ENCODE results near the gene OCA2.

The OCA2 gene

DNA sequence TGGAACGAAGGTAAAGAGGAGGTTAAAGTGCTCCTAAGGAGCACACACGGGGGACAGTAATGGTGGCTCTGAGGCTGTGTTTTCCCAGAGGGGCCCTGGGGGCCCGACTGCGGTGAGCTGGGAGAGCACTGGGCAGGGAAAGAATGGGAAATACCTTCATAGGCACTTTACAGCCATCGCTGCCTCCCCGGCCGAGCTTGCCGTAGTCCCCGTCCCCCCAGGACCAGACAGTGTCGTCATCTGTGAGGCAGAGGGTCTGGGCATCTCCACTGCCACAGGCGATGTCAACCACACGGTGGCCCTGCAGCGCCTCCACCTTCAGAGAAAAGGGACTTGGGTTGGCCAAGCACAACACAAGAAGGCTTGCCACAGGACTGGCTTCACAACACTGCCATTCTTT is 32.8 kb upstream of the OCA2 start:
- no peak for TF ChIP-seq CTCF (conservative IDR thresholded peaks at IDR 0.05)
- H3K27ac ChIP-seq = no peak overlapping the region

GRCh38 chr15:28131400-28131799 is 32.3 kb upstream of the OCA2 start:
- TF ChIP-seq CTCF (conservative IDR thresholded peaks at IDR 0.05) = no peak

DNA sequence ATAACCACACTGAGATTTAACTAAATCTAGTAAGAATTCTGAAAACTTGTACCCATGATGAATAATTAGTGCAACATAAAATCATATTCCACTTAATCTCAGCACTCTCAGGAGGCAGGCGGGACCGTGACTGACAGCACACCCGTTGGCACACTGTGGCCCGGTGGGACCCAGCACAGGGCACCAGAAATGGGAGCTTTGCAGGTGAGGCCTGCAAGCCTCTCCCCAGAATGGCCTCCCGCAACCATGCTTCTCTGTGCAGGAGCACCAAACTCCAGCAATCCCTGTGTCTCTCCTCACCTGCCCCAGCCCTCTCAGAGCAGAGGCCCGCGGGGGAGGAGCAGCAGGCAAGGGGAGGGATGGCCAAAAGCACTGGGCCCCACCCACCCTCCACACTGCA is 31.5 kb upstream of the OCA2 start:
- TF ChIP-seq CTCF (conservative IDR thresholded peaks at IDR 0.05) = no peak
- no peak overlapping the region for H3K27ac ChIP-seq

More at GRCh38 chr15:28131400-28131799, 32.3 kb upstream of the OCA2 start:
- no peak overlapping the region for H3K27ac ChIP-seq

- TF ChIP-seq CTCF (conservative IDR thresholded peaks at IDR 0.05) = no peak
Measured at GRCh38 chr15:28129231-28129848, 30.2 kb upstream of the OCA2 start.

DNA sequence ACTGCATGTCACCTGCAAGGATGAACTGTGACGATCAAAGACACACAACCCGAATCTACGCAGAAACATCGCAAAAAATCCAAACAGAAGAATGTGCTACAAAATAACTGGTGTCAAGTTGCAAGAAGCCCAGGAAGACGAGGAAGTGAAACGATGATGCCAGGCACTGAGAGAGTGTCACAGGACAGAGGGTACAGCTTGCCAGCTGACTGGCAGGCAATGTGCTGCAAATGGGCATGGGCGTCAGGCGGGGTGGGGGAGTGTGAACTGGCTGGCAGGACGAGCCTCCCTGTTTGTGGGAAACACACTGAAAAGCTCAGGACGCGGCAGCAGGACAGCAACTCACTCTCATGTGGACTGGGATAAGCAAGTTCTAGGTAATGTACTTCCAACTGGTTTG is 28.9 kb upstream of the OCA2 start:
- TF ChIP-seq CTCF (conservative IDR thresholded peaks at IDR 0.05) = no peak
- no peak overlapping the region for H3K27ac ChIP-seq

More at GRCh38 chr15:28129231-28129848, 30.2 kb upstream of the OCA2 start:
- no peak overlapping the region for H3K27ac ChIP-seq

DNA sequence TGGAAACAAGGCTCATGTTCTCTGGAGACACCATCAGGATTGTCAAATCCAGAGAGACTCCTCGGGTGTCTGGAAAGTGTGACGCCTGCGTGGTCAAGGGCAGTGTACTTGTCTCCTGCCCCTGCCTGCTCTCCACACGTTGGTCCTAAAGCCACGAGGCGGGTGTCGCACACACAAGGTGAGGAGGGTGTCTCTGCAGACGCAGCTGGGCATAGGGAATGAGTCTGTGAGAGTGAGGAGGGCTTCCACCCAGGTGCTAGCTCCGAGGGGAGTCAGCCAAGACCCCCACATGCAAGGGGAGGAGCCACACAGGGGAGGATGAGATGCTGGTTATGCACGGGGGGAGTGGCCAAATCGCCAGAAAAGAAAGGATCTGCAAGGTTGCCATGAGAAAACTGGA is 27.9 kb upstream of the OCA2 start:
- no peak for TF ChIP-seq CTCF (conservative IDR thresholded peaks at IDR 0.05)

DNA sequence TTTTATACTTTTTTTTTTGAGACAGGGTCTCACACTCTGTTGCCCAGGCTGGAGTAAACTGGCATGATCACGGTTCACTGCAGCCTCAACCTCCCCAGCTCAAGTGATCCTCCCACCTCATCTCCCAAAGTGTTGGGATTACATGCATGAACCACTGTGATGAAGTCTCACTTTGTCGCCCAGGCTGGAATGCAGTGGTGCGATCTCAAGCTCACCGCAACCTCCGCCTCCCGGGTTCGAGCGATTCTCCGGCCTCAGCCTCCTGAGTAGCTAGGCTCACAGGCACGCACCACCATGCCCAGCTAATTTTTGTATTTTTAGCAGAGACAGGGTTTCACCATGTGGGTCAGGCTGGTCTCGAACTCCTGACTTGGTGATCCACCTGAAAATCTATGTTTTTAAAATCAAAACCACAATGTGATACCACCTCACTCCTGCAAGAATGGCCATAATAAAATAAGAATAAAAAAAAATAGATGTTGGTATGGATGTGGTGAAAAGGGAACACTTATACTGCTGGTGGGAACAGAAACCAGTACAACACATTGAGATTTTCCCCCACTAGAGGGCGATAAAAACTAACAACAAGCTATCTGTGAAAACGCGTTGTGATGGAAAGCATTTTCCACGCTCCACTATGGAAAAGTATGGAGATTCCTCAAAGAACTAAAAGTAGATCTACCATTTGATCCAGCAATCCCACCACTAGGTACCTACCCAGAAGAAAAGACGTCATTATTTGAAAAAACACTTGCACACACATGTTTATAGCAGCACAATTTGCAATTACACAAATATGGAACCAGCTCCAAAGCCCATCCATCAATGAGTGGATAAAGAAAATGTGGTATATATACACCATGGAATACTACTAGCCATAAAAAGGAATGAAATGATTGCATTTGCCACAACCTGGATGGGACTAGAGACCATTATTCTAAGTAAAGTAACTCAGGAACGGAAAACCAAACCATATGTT is 26.8 kb upstream of the OCA2 start:
- peak; percentile 84 for TF ChIP-seq CTCF (conservative IDR thresholded peaks at IDR 0.05)
- no peak overlapping the region for H3K27ac ChIP-seq

More for the DNA sequence above, 27.9 kb upstream of the OCA2 start:
- no peak overlapping the region for H3K27ac ChIP-seq

Measured in VCaP (cell line).